HG03095 (cell line): ENCODE results near the gene RPS29.
"Not testable (repeated sequence)": the region's sequence is repeated elsewhere in the genome, so short reads cannot be mapped to it uniquely, and the experiment has no call there.

Source experiments
- ATAC-seq: cut with Tn5 transposase; IDR thresholded peaks from one replicate; pipeline ENCODE4 v1.9.1; 2021; ENCODE audit warnings: moderate library complexity; ENCODE audit not compliant: unreplicated experiment

RPS29 gene

GRCh38 chr14:49585803-49586672 lies at the start of gene RPS29:
Gene RPS29 (minus strand): TSS chr14:49586380. CDS start chr14:49586346, 34 bp downstream.
- ATAC-seq, result peak; percentile 86

GRCh38 chr14:49634547-49635334 lies 48.6 kb upstream of the RPS29 start, which contains the start of gene DNAAF2:
Gene DNAAF2 (minus strand): TSS chr14:49635244. CDS start chr14:49635149, 95 bp downstream.
- peak; percentile 23 for ATAC-seq

DNA sequence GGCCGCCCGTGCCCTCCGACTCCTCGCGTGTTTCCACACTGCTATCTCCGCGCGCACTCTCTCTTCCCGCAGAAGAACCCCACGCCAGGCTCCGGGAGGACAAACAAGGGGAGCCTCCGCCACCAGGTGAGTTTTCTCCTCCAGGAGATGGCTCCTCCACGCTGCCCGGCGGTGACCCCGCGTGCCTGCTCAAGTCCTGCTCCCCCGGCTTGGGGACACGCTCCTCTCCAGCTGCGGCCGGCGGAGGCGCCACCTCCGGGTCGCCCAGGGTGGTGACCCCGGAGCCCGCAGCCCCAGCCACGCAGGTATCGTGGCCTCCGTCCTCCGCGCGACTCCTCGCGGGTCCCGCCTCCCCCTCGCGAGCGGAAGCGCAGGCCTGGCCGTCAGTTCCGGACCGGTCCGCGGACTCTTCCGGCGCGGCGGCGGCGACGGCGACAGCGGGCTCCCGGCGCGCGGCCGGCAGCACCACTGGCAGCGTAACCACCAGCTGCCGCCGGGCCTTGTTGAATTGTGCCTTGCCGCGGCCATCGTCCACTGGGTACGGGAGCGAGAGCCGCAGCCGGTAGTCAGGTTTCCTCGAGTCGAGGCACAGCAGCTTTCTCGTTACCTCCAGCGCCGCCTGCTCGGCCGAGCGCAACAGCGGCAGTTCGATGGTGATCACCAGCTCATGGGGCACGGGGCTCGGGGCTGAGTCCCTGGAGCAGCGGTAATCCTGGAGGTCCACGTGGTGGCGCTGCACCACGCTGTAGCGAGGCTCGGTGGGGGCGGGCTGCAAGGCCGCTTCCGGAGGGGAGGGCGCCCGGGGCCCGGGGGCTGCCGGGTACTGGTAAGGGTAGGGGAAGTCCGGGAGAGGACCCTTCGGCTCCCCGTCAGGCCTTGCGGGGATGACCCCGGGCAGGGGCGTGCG lies 47.7 kb upstream of the RPS29 start:
- ATAC-seq, result peak; percentile 77

DNA sequence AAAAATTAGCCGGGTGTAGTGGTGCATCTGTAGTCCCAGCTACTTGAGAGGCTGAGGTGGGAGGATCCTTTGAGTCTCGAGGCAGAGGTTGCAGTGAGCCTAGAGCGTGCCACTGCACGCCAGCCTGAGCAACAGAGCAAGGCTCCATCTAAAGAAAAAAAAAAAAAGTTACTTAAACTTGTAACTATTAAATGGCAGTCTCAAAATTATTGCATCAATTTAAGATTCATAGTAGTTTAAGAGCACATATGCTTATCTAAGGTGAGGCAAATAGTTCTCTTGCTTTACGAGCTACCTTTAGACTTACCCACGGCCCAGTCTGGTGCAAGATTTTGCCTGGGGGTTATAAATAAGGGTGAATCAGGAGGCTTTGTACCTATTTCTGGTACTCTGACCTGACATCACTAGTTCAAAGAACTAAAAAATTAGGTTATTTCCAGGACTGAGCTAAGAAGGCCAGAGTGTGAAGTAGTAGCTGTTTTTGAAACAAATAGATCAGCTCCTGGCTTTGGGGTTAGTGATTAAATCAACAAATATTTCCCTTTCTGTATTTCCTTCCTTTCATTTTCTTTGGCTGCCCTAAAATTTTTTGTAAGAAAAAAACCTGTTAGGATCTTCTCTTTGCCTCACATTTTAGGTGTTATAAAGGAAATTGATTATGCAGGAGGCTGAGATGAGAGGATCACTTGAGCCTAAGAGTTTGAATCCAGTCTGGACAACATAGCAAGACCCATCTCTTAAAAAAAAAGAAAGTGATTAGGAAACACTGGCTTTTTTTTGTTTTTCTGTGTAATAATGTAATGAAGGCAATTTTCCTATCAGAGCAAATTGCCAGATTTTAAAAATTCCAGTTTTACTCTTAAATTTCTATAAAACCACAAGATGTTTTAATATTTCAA lies 38.0 kb upstream of the RPS29 start:
- ATAC-seq, result no peak

GRCh38 chr14:49623387-49623786 lies 37.2 kb upstream of the RPS29 start:
- ATAC-seq, result no peak

- ATAC-seq, result no peak
Measured at GRCh38 chr14:49622022-49622607, 35.9 kb upstream of the RPS29 start.

DNA sequence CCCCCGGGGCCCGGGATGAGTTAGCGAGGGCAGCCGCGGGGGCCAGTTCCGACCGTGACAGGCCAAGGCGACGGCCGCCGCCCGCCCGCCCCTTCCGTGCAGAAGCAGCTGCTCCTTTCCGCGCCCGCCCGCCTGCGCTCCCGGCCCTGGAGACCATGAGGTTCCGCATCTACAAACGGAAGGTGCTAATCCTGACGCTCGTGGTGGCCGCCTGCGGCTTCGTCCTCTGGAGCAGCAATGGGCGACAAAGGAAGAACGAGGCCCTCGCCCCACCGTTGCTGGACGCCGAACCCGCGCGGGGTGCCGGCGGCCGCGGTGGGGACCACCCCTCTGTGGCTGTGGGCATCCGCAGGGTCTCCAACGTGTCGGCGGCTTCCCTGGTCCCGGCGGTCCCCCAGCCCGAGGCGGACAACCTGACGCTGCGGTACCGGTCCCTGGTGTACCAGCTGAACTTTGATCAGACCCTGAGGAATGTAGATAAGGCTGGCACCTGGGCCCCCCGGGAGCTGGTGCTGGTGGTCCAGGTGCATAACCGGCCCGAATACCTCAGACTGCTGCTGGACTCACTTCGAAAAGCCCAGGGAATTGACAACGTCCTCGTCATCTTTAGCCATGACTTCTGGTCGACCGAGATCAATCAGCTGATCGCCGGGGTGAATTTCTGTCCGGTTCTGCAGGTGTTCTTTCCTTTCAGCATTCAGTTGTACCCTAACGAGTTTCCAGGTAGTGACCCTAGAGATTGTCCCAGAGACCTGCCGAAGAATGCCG lies 35.1 kb upstream of the RPS29 start:
- peak; percentile 24 for ATAC-seq

DNA sequence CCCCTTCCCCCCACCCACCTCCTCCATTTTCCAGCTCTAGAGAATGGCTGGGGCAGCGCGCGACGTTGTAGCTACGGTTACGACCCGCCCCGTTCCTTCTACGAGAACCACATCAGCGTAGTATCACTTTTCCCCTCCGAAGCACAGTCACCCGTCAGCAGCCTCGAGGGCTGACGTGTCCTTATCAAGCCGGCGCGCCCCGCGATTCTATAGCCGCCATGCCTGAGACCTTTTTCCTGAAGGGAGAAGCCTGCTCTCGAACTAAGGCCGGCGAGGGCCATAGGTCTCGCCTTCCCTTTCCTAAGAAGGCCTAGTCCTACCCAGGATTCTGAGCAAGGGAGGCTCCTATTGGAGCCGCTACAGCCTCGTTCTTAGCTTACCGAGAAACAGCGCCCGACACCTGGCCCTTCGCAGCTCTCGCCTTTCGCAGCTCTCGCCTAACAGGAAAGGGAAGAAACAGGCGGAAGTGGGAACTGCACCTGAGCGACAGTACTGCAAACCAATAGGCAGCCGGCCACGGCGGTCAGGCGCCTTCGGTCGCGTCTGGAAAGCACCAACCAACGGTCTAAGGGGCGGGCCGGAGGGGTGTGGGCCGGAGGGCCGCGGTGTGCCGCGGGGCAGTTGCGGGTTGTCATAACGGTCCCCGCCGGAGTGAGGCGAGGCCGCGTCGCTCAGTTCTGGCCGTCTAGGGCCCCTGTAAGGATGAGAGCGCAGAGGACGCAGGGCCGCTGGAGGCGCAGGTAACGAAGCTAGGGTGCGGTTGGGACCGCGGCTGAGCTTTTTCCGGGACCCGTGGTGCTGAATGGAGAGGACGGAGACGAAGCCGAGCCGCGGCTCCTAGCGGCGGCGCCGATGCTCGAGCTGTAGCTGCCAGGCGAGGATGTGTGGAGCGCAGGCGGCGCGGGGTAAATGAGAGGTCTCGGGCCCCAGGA lies 34.3 kb upstream of the RPS29 start, which contains the start of the genes MGAT2 and RPL36AL:
Gene MGAT2, plus strand, starts transcription at position 618 of the 932 bp plus-strand sequence. CDS start 470 bp downstream, outside the sequence.
Gene RPL36AL, minus strand, starts transcription at position 445 of the 932 bp plus-strand sequence. CDS start 1,522 bp downstream, outside the sequence.
- ATAC-seq, result peak; percentile 86

DNA sequence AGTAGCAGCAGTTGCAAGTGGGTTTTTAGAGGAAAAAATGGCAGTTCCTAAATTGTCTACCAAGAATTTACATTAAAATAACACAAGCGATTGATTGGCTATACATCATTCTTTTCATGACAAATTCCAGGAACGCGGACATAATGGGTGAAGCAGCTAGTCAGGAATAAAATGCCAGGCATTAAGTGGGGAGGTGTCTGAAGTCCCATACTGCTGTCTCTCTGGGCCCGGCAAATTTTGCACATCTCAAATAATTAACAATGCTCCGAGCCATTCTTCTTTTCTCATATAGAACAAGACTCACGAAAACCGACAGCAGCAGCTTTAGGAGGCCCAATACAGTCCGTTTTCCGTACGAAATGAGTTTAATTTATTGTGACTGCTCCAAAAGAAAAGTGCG lies 33.5 kb upstream of the RPS29 start:
- no peak for ATAC-seq

DNA sequence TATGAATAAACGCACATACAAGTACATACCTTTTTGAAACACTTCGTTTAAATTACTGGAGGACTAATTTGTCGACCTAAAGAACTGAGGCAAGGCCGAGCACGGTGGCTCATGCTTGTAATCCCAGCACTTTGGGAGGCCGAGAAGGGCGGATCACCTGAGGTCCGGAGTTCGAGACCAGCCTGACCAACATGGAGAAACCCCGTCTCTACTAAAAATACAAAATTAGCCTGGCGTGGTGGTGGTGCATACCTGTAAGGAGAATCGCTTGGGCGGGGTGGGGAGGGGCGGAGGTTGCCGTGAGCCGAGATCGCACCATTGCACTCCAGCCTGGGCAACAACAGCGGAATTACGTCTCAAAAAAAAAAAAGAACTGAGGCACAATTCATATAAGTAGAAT lies 33.1 kb upstream of the RPS29 start:
- ATAC-seq, result not testable (repeated sequence)

- no peak for ATAC-seq
Measured at GRCh38 chr14:49617852-49618519, 31.8 kb upstream of the RPS29 start.

DNA sequence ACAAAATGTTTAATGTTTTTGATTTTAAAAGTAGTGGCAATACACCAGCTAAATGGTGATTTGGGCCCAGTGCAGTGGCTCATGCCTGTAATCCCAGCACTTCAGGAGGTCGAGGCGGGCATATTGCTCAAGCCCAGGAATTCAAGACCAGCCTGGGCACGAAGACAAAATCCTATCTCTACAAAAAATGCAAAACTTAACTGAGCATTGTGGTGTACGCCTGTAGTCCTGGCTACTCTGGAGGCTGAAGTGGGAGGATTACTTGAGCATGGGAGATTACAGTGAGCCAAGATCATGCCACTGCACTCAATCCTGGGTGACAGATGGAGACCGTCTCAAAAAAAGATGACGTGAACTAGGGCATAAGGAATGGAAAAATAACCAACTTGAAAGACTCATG lies 29.6 kb upstream of the RPS29 start:
- no peak for ATAC-seq

GRCh38 chr14:49614196-49614595 lies 28.0 kb upstream of the RPS29 start:
- ATAC-seq, result no peak

DNA sequence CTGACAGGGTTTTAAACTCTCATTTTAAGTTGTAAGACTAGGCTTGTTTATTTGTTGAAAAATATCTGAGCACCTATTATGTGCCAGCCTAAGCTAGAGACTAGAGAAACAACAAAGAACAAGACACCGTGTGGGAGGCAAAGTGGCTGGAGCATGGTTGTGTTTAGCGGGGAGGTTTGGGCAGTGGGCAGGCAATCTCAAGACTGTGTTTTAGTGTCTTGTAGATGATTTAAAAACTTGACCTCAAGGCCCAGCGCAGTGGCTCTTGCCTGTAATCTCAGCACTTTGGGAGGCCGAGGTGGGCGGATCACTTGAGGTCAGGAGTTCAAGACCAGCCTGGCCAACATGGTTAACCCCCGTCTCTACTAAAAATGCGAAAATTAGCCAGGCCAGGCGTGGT lies 26.5 kb upstream of the RPS29 start:
- ATAC-seq, result no peak

DNA sequence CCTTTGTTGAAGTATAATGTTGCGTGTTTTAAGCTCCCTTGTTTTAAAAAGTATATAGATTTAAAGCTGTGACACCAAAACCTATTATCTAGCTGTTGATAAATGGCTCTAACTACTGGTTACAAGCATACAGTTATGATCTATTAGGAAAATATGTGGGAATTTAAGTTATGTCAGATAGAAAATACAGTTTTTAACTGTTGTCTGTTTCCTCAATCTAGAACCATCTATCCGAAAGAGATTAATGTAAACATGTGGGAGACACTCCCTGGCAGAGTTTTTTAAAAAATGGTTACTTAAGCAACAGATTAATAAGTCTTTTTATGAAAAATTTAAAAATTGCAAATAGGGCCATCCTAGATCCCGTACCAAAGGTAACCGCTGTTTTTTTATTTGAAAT lies 26.1 kb upstream of the RPS29 start:
- ATAC-seq, result no peak

GRCh38 chr14:49607583-49607982 lies 21.4 kb upstream of the RPS29 start:
- no peak for ATAC-seq
